Heart right ventricle (tissue), 16 donors: ENCODE data around the gene FAM236A. TPM values are rescaled to one million over a fixed set of nuclear protein-coding genes. Genes with fewer than 3 reads are reported as not detected.
"Not testable (repeated sequence)": the region's sequence is repeated elsewhere in the genome, so short reads cannot be mapped to it uniquely, and the experiment has no call there.

ENCODE experiments used
- ATAC-seq, 8 donors: fragments of 200-7000 bp; cut with Tn5 transposase; one replicate each; pipeline ENCODE4 v1.9.1; 2020; ENCODE audit warnings: mild to moderate bottlenecking in 8 of 8, moderate library complexity in 8 of 8, moderate number of reproducible peaks in 1 of 8
- DNase-seq, 2 donors: peaks; one replicate each; pipeline ENCODE4 v3.0.0-alpha.2; 2020
- H3K27ac ChIP-seq, 10 donors: fragments of 200-600 bp; sonication (generic) in 2 of 10; one replicate each; pipeline versions ENCODE4 v1.5.0 to v1.8.0; 2020 to 2022; ENCODE audit warnings: mild to moderate bottlenecking in 3 of 10
- H3K27me3 ChIP-seq, 7 donors: fragments of 200-600 bp; one replicate each; pipeline ENCODE4 v1.8.0; 2021 to 2022; ENCODE audit warnings: mild to moderate bottlenecking in 2 of 7
- H3K36me3 ChIP-seq, 9 donors: fragments of 200-600 bp; sonication (generic) in 1 of 9; one replicate each; pipeline versions ENCODE4 v1.5.0 to v1.8.0; 2020 to 2022; ENCODE audit warnings: mild to moderate bottlenecking in 2 of 9
- H3K4me1 ChIP-seq, 9 donors: fragments of 200-600 bp; sonication (generic) in 1 of 9; one replicate each; pipeline versions ENCODE4 v1.5.0 to v1.8.0; 2020 to 2022; ENCODE audit warnings: mild to moderate bottlenecking in 4 of 9
- H3K4me3 ChIP-seq, 10 donors: fragments of 200-600 bp; sonication (generic) in 2 of 10; one replicate each; pipeline versions ENCODE4 v1.5.0 to v1.8.0; 2020 to 2022; ENCODE audit warnings: mild to moderate bottlenecking in 7 of 10, moderate library complexity in 2 of 10
- H3K9me3 ChIP-seq, 11 donors: fragments of 200-600 bp in 10 of 11; sonication (generic) in 2 of 11; one replicate each; pipeline versions ENCODE4 v1.5.0 to v1.8.0; 2013 to 2022; ENCODE audit warnings: mild to moderate bottlenecking in 2 of 11, control low read depth in 1 of 11, moderate library complexity in 1 of 11
- WGBS, 2 donors: extraction: QIAGEN DNeasy Blood & Tissue Kit; methylation state at CpG; one replicate each; pipeline ENCODE4 v1.1.7; 2013; ENCODE audit warnings: inconsistent platforms in 1 of 2; 5-methylcytosine and 5-hydroxymethylcytosine counted together
- intact Hi-C, 10 donors: fragments of 100-400 bp; cut with DNase I; formaldehyde crosslinking; loops; one replicate each; pipeline versions ENCODE4 v1.11.1 to v1.14.2; 2022
- polyA plus RNA-seq, 2 donors: library from polyadenylated mRNA; stranded (reverse); fragments of 200-250 nt; gene quantifications; one replicate each; pipeline ENCODE4 v1.2.3, GENCODE V29; 2013
- total RNA-seq, 10 donors: library from RNA; stranded (reverse); fragmentation: NEBNext Ultra II Directional in 3 of 10; extraction: Animal tissue kit (Norgen Biotek cat#: 25700) in 3 of 10; gene quantifications; one replicate each; pipeline versions ENCODE4 v1.2.1 to v1.2.4, GENCODE V29; 2021 to 2023
- donor health status: Arrhythmogenic right ventricular cardiomyopathy.
- donor health status: ischemic (EF 13 %, LVEDD 7.1; RV severe dilation, severe dysfunction).
- donor health status: healthy with polysubstance abuse.
- donor health status: DM: no; HTN: yes; CAD: no.
- donor health status: DM: no; HTN: no; CAD: no.
- donor health status: ischemic (EF 25% LVEDD 6.9; RV normal size, moderate dysfunction).
- donor health status: ischemic (EF 25% LVEDD 5.7; RV mildly dilated, moderate dysfunction).
- donor health status: healthy.
- donor health status: DM: yes; HTN: yes; CAD: no.
- donor health status: Ischemic cardiomyopathy.
- donor health status: ischemic (EF 35%, LVEDD 5.7; RV mildly dilated, moderate dysfunction).
- donor health status: nonischemic (EF 11% LVEDD 7.7; RV severe dilation, severe dysfunction).
- donor health status: DM: yes; HTN: yes; CAD: no.
- donor health status: PGD.
- donor health status: ischemic (EF 29% LVEDD 5.4; RV normal size, mild dysfunction).
- donor health status: nonischemic (EF 23%, LVEDD 6.1; RV moderate dilation, normal function).

FAM236A gene
- total and polyA plus RNA-seq, 12 donors = not detected

DNA sequence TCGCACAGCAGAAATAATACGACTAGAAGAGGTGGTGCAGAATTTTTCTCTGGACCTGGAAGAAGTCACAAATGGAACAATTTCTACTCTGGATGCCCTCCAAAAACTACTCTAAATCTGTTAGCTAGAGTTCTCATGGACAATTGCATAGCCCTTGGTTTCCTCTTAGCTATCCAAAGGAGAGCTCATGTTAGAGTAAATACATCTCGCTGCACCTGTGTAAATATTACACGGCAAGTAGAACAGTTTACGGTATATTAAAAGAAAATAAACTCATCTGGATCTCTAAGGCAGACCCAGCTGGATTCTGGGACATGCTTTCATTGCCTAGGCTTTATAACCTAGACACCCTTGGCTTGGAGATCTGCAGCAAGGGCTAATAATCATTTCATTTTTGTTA, 33.9 kb downstream of the FAM236A start:
- H3K9me3 ChIP-seq, H3K27ac ChIP-seq, H3K4me1 ChIP-seq, H3K27me3 ChIP-seq, H3K36me3 ChIP-seq, ATAC-seq, H3K4me3 ChIP-seq, DNase-seq, intact Hi-C loops: not testable (repeated sequence)
- WGBS, 2 donors = no CpG with 5 or more reads among the region's 5 CpGs

DNA sequence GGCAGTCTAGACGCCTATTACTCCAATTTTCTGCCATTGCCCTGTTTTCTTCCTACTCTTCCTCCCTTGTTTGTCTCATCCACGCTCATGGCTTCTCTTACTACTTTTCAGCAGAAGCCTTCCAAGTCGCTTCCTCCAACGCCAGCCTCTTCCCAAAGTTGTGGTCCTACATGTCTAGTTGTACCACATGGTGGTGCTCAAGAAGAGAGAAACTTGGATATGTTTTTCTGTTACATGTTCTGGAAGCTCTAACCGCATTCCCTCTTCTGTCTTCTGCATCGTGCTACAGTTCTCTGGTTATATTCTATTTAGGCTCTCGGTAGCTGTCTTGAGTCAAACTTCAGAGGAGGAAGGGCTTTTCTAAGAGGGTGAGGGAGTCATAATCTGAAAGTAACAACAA, 36.9 kb downstream of the FAM236A start:
- no CpG with 5 or more reads among the region's 7 CpGs for WGBS, 2 donors
- H3K27me3 ChIP-seq, ATAC-seq, DNase-seq, H3K4me1 ChIP-seq, H3K36me3 ChIP-seq, H3K9me3 ChIP-seq, intact Hi-C loops, H3K4me3 ChIP-seq, H3K27ac ChIP-seq: not testable (repeated sequence)

- H3K4me3 ChIP-seq, intact Hi-C loops, H3K27me3 ChIP-seq, ATAC-seq, DNase-seq, H3K27ac ChIP-seq, H3K4me1 ChIP-seq, H3K36me3 ChIP-seq: not testable (repeated sequence)
- H3K9me3 ChIP-seq = peaks cover 0 to 21% (median 0%) of the 10 kb centered on the region in 11 donors
- 62 to 65% methylated on average over 5 of the region's 5 CpGs for WGBS, 2 donors
Observed at GRCh38 chrX:72980894-72981469, 43.0 kb downstream of the FAM236A start.

Other genes starting within 250 kb of the FAM236A start
- 10 to 100 TPM; 11.0 to 26.2 (median 15.6) TPM for gene PHKA1, start 223.9 kb upstream of the FAM236A start, total RNA-seq
- 1 to 10 TPM; 2.6 to 5.0 TPM for gene PHKA1, start 223.9 kb upstream of the FAM236A start, polyA plus RNA-seq
- gene DMRTC1B, start 161.3 kb upstream of the FAM236A start, total RNA-seq = not detected
- not detected for gene DMRTC1B, start 161.3 kb upstream of the FAM236A start, polyA plus RNA-seq
- not detected for gene FAM236B, start 155.5 kb upstream of the FAM236A start, total RNA-seq
- gene FAM236B, start 155.5 kb upstream of the FAM236A start, polyA plus RNA-seq = not detected
- gene FAM236D, start 130.0 kb upstream of the FAM236A start, total RNA-seq = not detected
- not detected for gene FAM236D, start 130.0 kb upstream of the FAM236A start, polyA plus RNA-seq
- not detected for gene FAM236C, start 25.6 kb upstream of the FAM236A start, total RNA-seq
- not detected for gene FAM236C, start 25.6 kb upstream of the FAM236A start, polyA plus RNA-seq
- not detected for gene DMRTC1, start 5.6 kb downstream of the FAM236A start, total RNA-seq
- not detected for gene DMRTC1, start 5.6 kb downstream of the FAM236A start, polyA plus RNA-seq
- not detected for gene PABPC1L2B, start 64.7 kb downstream of the FAM236A start, total RNA-seq
- gene PABPC1L2B, start 64.7 kb downstream of the FAM236A start, polyA plus RNA-seq = not detected
- not detected for gene PABPC1L2A, start 141.3 kb downstream of the FAM236A start, total RNA-seq
- gene PABPC1L2A, start 141.3 kb downstream of the FAM236A start, polyA plus RNA-seq = not detected